ENCODE measurements around the gene CEP120.
"Not testable (repeated sequence)": the region's sequence is repeated elsewhere in the genome, so short reads cannot be mapped to it uniquely, and the experiment has no call there.

- not testable (repeated sequence) for TF ChIP-seq CTCF (IDR thresholded peaks at IDR 0.05 in 4 of 5, conservative IDR thresholded peaks at IDR 0.05 in 1 of 5); POLR2A (IDR thresholded peaks at IDR 0.05)
Measured at GRCh38 chr5:123458994-123459393, 35.8 kb upstream of the CEP120 start.

All from gastrocnemius medialis (tissue), 4 donors.